IPS DF 6.9 (cell line): ENCODE data around the gene SERINC3.
A peak's percentile ranks its signal among the peaks of the same experiment; 100 is the strongest.
"Not testable (repeated sequence)": the region's sequence is repeated elsewhere in the genome, so short reads cannot be mapped to it uniquely, and the experiment has no call there.

Source experiments
- DNase-seq: peaks from one replicate; pipeline ENCODE4 v3.0.0-alpha.2; 2013; ENCODE audit warnings: low read depth, low spot score
- H3K27ac ChIP-seq: one replicate; pipeline ENCODE4 v1.5.1; 2013; ENCODE audit warnings: low read length, control low read depth
- H3K27me3 ChIP-seq: 2 replicates; pipeline ENCODE4 v1.6.1; 2013; ENCODE audit warnings: mild to moderate bottlenecking, low read length; ENCODE audit not compliant: control insufficient read depth, insufficient read depth
- H3K36me3 ChIP-seq: 2 replicates; pipeline ENCODE4 v1.6.1; 2013; ENCODE audit warnings: low read length; ENCODE audit not compliant: control insufficient read depth, insufficient read depth
- H3K4me1 ChIP-seq: 2 replicates; pipeline ENCODE4 v1.6.1; 2013; ENCODE audit warnings: low read length; ENCODE audit not compliant: control insufficient read depth, insufficient read depth
- H3K4me3 ChIP-seq: 2 replicates; pipeline ENCODE4 v1.5.1; 2013; ENCODE audit warnings: mild to moderate bottlenecking, low read length
- H3K9me3 ChIP-seq: 2 replicates; pipeline ENCODE4 v1.6.1; 2013; ENCODE audit warnings: low read length, inconsistent platforms; ENCODE audit not compliant: control insufficient read depth, insufficient read depth
- WGBS: extraction: QIAGEN DNeasy Blood & Tissue Kit; methylation state at CpG from one replicate; pipeline ENCODE4 v1.1.7; 2013; ENCODE audit warnings: mixed read lengths, missing lambda C conversion rate; ENCODE audit not compliant: insufficient read length, insufficient coverage; 5-methylcytosine and 5-hydroxymethylcytosine counted together

SERINC3 gene

GRCh38 chr20:44481719-44482416 is 40.0 kb downstream of the SERINC3 start:
- Histone ChIP-seq H3K9me3 (no peaks in the 10 kb centered on the region), H3K27me3 (no peaks in the 10 kb centered on the region), H3K27ac (no peak overlapping the region), H3K36me3 (no peaks in the 10 kb centered on the region; the same call in 1 of the 2 replicates), H3K4me3 (no peak overlapping the region), H3K4me1 (no peaks in the 10 kb centered on the region)
- DNase-seq: no peak
- no CpG with 5 or more reads among the region's 6 CpGs for WGBS

- no peak overlapping the region for H3K27ac ChIP-seq
- no peak overlapping the region for H3K4me3 ChIP-seq
- H3K9me3 ChIP-seq: no peaks in the 10 kb centered on the region
- H3K4me1 ChIP-seq: no peaks in the 10 kb centered on the region
- H3K27me3 ChIP-seq: no peaks in the 10 kb centered on the region
- no CpG with 5 or more reads among the region's 18 CpGs for WGBS
- no peaks in the 10 kb centered on the region; the same call in 1 of the 2 replicates for H3K36me3 ChIP-seq
- no peak for DNase-seq
Measured at GRCh38 chr20:44480097-44480496, 41.8 kb downstream of the SERINC3 start.

GRCh38 chr20:44479643-44480042 is 42.2 kb downstream of the SERINC3 start:
- H3K27ac ChIP-seq: no peak overlapping the region
- H3K27me3 ChIP-seq: no peaks in the 10 kb centered on the region
- no peak for DNase-seq
- H3K9me3 ChIP-seq: no peaks in the 10 kb centered on the region
- no peaks in the 10 kb centered on the region for H3K4me1 ChIP-seq
- H3K36me3 ChIP-seq: no peaks in the 10 kb centered on the region; the same call in 1 of the 2 replicates
- no CpG with 5 or more reads among the region's 5 CpGs for WGBS
- H3K4me3 ChIP-seq: no peak overlapping the region

GRCh38 chr20:44478206-44478605 is 43.7 kb downstream of the SERINC3 start:
- no CpG with 5 or more reads among the region's 6 CpGs for WGBS
- Histone ChIP-seq H3K9me3 (no peaks in the 10 kb centered on the region), H3K27ac (no peak overlapping the region), H3K36me3 (no peaks in the 10 kb centered on the region), H3K27me3 (no peaks in the 10 kb centered on the region), H3K4me3 (no peak overlapping the region), H3K4me1 (no peaks in the 10 kb centered on the region)
- DNase-seq: no peak

- Histone ChIP-seq H3K36me3 (no peaks in the 10 kb centered on the region), H3K27me3 (no peaks in the 10 kb centered on the region), H3K9me3 (no peaks in the 10 kb centered on the region), H3K4me1 (no peaks in the 10 kb centered on the region), H3K4me3 (no peak overlapping the region), H3K27ac (no peak overlapping the region)
- DNase-seq: no peak
- WGBS: no CpG with 5 or more reads among the region's 3 CpGs
Measured at GRCh38 chr20:44477151-44477550, 44.7 kb downstream of the SERINC3 start.

- Histone ChIP-seq H3K4me3 (peak within 1 kb of the TSS; percentile 84; the same call in 1 of the 2 replicates), H3K9me3 (no peaks in the 10 kb centered on the region), H3K27me3 (no peaks in the 10 kb centered on the region), H3K4me1 (no peaks in the 10 kb centered on the region), H3K36me3 (no peaks in the 10 kb centered on the region), H3K27ac (no peak within 1 kb of the TSS)
- no CpG with 5 or more reads among the region's 55 CpGs for WGBS
- DNase-seq: peak; percentile 67
Measured at GRCh38 chr20:44475694-44476560, 45.9 kb downstream of the SERINC3 start, which contains the start of gene TTPAL. TSS of gene TTPAL (plus strand) at chr20:44475874. CDS start at chr20:44480000, 4,126 bp downstream.

GRCh38 chr20:44475372-44475693 is 46.5 kb downstream of the SERINC3 start:
- no peaks in the 10 kb centered on the region for H3K27me3 ChIP-seq
- no peaks in the 10 kb centered on the region for H3K36me3 ChIP-seq
- H3K27ac ChIP-seq: no peak overlapping the region
- H3K4me3 ChIP-seq: no peak overlapping the region; the same call in 1 of the 2 replicates
- WGBS: no CpG with 5 or more reads among the region's 2 CpGs
- H3K9me3 ChIP-seq: no peaks in the 10 kb centered on the region
- H3K4me1 ChIP-seq: no peaks in the 10 kb centered on the region
- DNase-seq: no peak

GRCh38 chr20:44472283-44472682 is 49.6 kb downstream of the SERINC3 start:
- not testable (repeated sequence) for H3K27ac ChIP-seq, H3K27me3 ChIP-seq, H3K36me3 ChIP-seq, H3K4me3 ChIP-seq, DNase-seq, H3K4me1 ChIP-seq, H3K9me3 ChIP-seq
- no CpG with 5 or more reads among the region's 9 CpGs for WGBS

GRCh38 chr20:44471481-44471882 is 50.4 kb downstream of the SERINC3 start:
- Histone ChIP-seq H3K4me1 (peaks cover 2% of the 10 kb centered on the region; the same call in 1 of the 2 replicates), H3K9me3 (no peaks in the 10 kb centered on the region), H3K27me3 (no peaks in the 10 kb centered on the region), H3K27ac (no peak overlapping the region), H3K36me3 (no peaks in the 10 kb centered on the region), H3K4me3 (no peak overlapping the region)
- no CpG with 5 or more reads among the region's 2 CpGs for WGBS
- DNase-seq: no peak

GRCh38 chr20:44470327-44470726 is 51.5 kb downstream of the SERINC3 start:
- no peaks in the 10 kb centered on the region for H3K9me3 ChIP-seq
- no peak for DNase-seq
- no peak overlapping the region for H3K27ac ChIP-seq
- H3K4me1 ChIP-seq: peaks cover 2% of the 10 kb centered on the region; the same call in 1 of the 2 replicates
- WGBS: no CpG with 5 or more reads among the region's 5 CpGs
- no peaks in the 10 kb centered on the region for H3K36me3 ChIP-seq
- no peaks in the 10 kb centered on the region for H3K27me3 ChIP-seq
- no peak overlapping the region for H3K4me3 ChIP-seq
